IMR-90 (cell line): ENCODE measurements around the gene MRPL1. TPM values are rescaled to one million over a fixed set of nuclear protein-coding genes. Genes with fewer than 3 reads are reported as not detected.

Experiments
- ATAC-seq: fragments of 200-7000 bp; cut with Tn5 transposase; 2 replicates; pipeline ENCODE4 v1.9.1; 2020; ENCODE audit warnings: low read depth, mild to moderate bottlenecking, moderate library complexity
- BruUV-seq: library from RNA; stranded (reverse); fragments of 400-500 nt; replicated peaks from 2 replicates; lab custom pipeline; 2021; lab: Mats Ljungman, UMichigan
- CTCF ChIA-PET: fragments of 300-600 bp; formaldehyde crosslinking; extraction: SDS; loops from one replicate; lab custom pipeline; 2021; ENCODE audit warnings: antibody characterized with exemption; lab: Yijun Ruan, JAX
- POLR2A ChIA-PET: fragments of 300-600 bp; sonication (Branson Sonifier 250); formaldehyde crosslinking; loops from one replicate; lab custom pipeline; 2022; ENCODE audit warnings: antibody characterized with exemption; ENCODE audit not compliant: unreplicated experiment; lab: Charles Lee
- DNase-seq: peaks from one replicate; pipeline ENCODE4 v3.0.0; 2013
- H2AFZ ChIP-seq: replicated peaks from 2 replicates; pipeline ENCODE3; 2013; ENCODE audit warnings: low read length, mild to moderate bottlenecking; ENCODE audit not compliant: poor library complexity
- H2AK5ac ChIP-seq: 2 replicates; pipeline ENCODE4 v1.6.1; 2013; ENCODE audit warnings: low read depth, low read length, inconsistent platforms
- H2AK9ac ChIP-seq: replicated peaks from 2 replicates; pipeline ENCODE3; 2013; ENCODE audit warnings: mild to moderate bottlenecking, low read depth, low read length, moderate library complexity; ENCODE audit not compliant: poor library complexity
- H2BK120ac ChIP-seq: 2 replicates; pipeline ENCODE4 v1.6.1; 2013; ENCODE audit warnings: low read depth, low read length, inconsistent platforms
- H2BK15ac ChIP-seq: 3 replicates; pipeline ENCODE4 v1.6.1; 2013; ENCODE audit warnings: low read depth, low read length, inconsistent platforms
- H2BK20ac ChIP-seq: 2 replicates; pipeline ENCODE4 v1.6.1; 2013; ENCODE audit warnings: low read depth, mild to moderate bottlenecking, inconsistent platforms, low read length, moderate library complexity
- H2BK5ac ChIP-seq: 2 replicates; pipeline ENCODE4 v1.6.1; 2013; ENCODE audit warnings: mild to moderate bottlenecking, low read depth, low read length, inconsistent platforms; ENCODE audit not compliant: poor library complexity, severe bottlenecking
- H3K14ac ChIP-seq: replicated peaks from 2 replicates; pipeline ENCODE4 v1.6.1; 2013; ENCODE audit warnings: low read depth, low read length, inconsistent platforms
- H3K18ac ChIP-seq: 2 replicates; pipeline ENCODE4 v1.6.1; 2013; ENCODE audit warnings: low read depth, low read length, control low read depth
- H3K23ac ChIP-seq: 2 replicates; pipeline ENCODE4 v1.6.1; 2013; ENCODE audit warnings: low read depth, low read length, inconsistent platforms
- H3K27ac ChIP-seq: 2 replicates; pipeline ENCODE4 v1.5.1; 2013; ENCODE audit warnings: mild to moderate bottlenecking, control low read depth, low read length; ENCODE audit not compliant: insufficient read depth
- H3K27me3 ChIP-seq: 2 replicates; pipeline ENCODE4 v1.6.1; 2013; ENCODE audit warnings: low read length; ENCODE audit not compliant: control insufficient read depth, insufficient read depth
- H3K36me3 ChIP-seq: 2 replicates; pipeline ENCODE4 v1.6.1; 2013; ENCODE audit warnings: low read length, mixed read lengths; ENCODE audit not compliant: control insufficient read depth, insufficient read depth
- H3K4ac ChIP-seq: 2 replicates; pipeline ENCODE4 v1.6.1; 2013; ENCODE audit warnings: low read depth, low read length, inconsistent platforms
- H3K4me1 ChIP-seq: 2 replicates; pipeline ENCODE4 v1.6.1; 2013; ENCODE audit warnings: low read length, mixed read lengths; ENCODE audit not compliant: control insufficient read depth, insufficient read depth
- H3K4me2 ChIP-seq: 2 replicates; pipeline ENCODE4 v1.6.1; 2013; ENCODE audit warnings: low read depth, mild to moderate bottlenecking, control low read depth, low read length, moderate library complexity
- H3K4me3 ChIP-seq: 2 replicates; pipeline ENCODE4 v1.5.1; 2013; ENCODE audit warnings: low read depth, mild to moderate bottlenecking, control low read depth, low read length, moderate library complexity; ENCODE audit not compliant: insufficient read depth
- H3K56ac ChIP-seq: 2 replicates; pipeline ENCODE4 v1.6.1; 2013; ENCODE audit warnings: low read length, inconsistent platforms; ENCODE audit not compliant: insufficient read depth; ENCODE audit errors: extremely low read depth
- H3K79me1 ChIP-seq, 2 experiments: 2 replicates each; pipeline ENCODE4 v1.6.1; 2013; ENCODE audit warnings: low read length in 2 of 2, inconsistent platforms in 1 of 2, low read depth in 1 of 2
- H3K9ac ChIP-seq: 2 replicates; pipeline ENCODE4 v1.6.1; 2013; ENCODE audit warnings: low read depth, low read length, control low read depth
- H3K9me1 ChIP-seq: 2 replicates; pipeline ENCODE4 v1.6.1; 2013; ENCODE audit warnings: low read length, inconsistent platforms; ENCODE audit not compliant: insufficient read depth
- H3K9me3 ChIP-seq: 2 replicates; pipeline ENCODE4 v1.6.1; 2013; ENCODE audit warnings: low read length; ENCODE audit not compliant: control insufficient read depth, insufficient read depth
- H4K20me1 ChIP-seq: 2 replicates; pipeline ENCODE4 v1.6.1; 2013; ENCODE audit warnings: low read length, inconsistent platforms; ENCODE audit not compliant: insufficient read depth
- H4K5ac ChIP-seq: 2 replicates; pipeline ENCODE4 v1.6.1; 2013; ENCODE audit warnings: mild to moderate bottlenecking, low read depth, low read length, control low read depth
- H4K8ac ChIP-seq, 2 experiments: 2 replicates each; pipeline ENCODE4 v1.6.1; 2013; ENCODE audit warnings: low read depth in 2 of 2, low read length in 2 of 2, control low read depth in 1 of 2, inconsistent platforms in 1 of 2
- H4K91ac ChIP-seq: 2 replicates; pipeline ENCODE4 v1.6.1; 2013; ENCODE audit warnings: low read depth, low read length, inconsistent platforms; ENCODE audit not compliant: insufficient read depth
- BHLHE40 ChIP-seq: fragments of 150-350 bp; IDR thresholded peaks from 2 replicates; pipeline ENCODE4 v1.6.1; 2016; ENCODE audit warnings: mild to moderate bottlenecking, low read depth, low read length
- CEBPB ChIP-seq: IDR thresholded peaks from 2 replicates; pipeline ENCODE4 v1.6.1; 2012; ENCODE audit warnings: low read depth, low read length, improper control_type of control experiment
- CHD1 ChIP-seq: IDR thresholded peaks from 2 replicates; pipeline ENCODE4 v1.6.1; 2012; ENCODE audit warnings: low read depth, low read length, improper control_type of control experiment
- FOS ChIP-seq: fragments of 150-350 bp; IDR thresholded peaks from 2 replicates; pipeline ENCODE4 v1.6.1; 2016; ENCODE audit warnings: low read depth, low read length
- MAFK ChIP-seq: IDR thresholded peaks from 2 replicates; pipeline ENCODE4 v1.6.1; 2012; ENCODE audit warnings: low read depth, low read length, improper control_type of control experiment
- MAZ ChIP-seq: IDR thresholded peaks from 2 replicates; pipeline ENCODE4 v1.6.1; 2012; ENCODE audit warnings: low read depth, mild to moderate bottlenecking, low read length, improper control_type of control experiment, moderate library complexity, borderline replicate concordance
- NFE2L2 ChIP-seq: fragments of 150-350 bp; IDR thresholded peaks from 2 replicates; pipeline ENCODE4 v1.6.1; 2016; ENCODE audit warnings: low read depth, mild to moderate bottlenecking, low read length
- RCOR1 ChIP-seq: IDR thresholded peaks from 2 replicates; pipeline ENCODE4 v1.6.1; 2012; ENCODE audit warnings: mild to moderate bottlenecking, low read length, improper control_type of control experiment; ENCODE audit not compliant: insufficient replicate concordance
- RFX5 ChIP-seq: IDR thresholded peaks from 2 replicates; pipeline ENCODE4 v1.8.0; 2012; ENCODE audit warnings: low read depth, mild to moderate bottlenecking, low read length, moderate library complexity
- SMC3 ChIP-seq: fragments of 150-350 bp; IDR thresholded peaks from 2 replicates; pipeline ENCODE4 v1.6.1; 2016; ENCODE audit warnings: low read depth, mild to moderate bottlenecking, antibody characterized with exemption, low read length, moderate library complexity
- WGBS, 2 experiments: methylation state at CpG; one replicate each; pipeline versions ENCODE4 v1.1.5 to v1.1.7; 2013; ENCODE audit warnings: missing lambda C conversion rate in 2 of 2; ENCODE audit not compliant: insufficient read length in 1 of 2; ENCODE audit errors: extremely low coverage in 2 of 2; 5-methylcytosine and 5-hydroxymethylcytosine counted together
- dilution Hi-C: fragments of 300-500 bp; cut with HindIII; formaldehyde crosslinking; loops from one replicate; pipeline ENCODE4 v1.14.3; 2018; ENCODE audit warnings: low sequenced_read_pairs; ENCODE audit not compliant: unreplicated experiment
- in situ Hi-C: fragments of 300-500 bp; cut with MboI; formaldehyde crosslinking; loops from 3 replicates; pipeline ENCODE4 v1.14.3; 2019; ENCODE audit warnings: low sequenced_read_pairs, inconsistent platforms, mixed read lengths
- intact Hi-C: fragments of 100-400 bp; cut with micrococcal nuclease; formaldehyde crosslinking; loops from 2 replicates; pipeline ENCODE4 v1.10.0; 2022
- polyA plus RNA-seq, 3 experiments: library from polyadenylated mRNA; depleted of rRNA; stranded (reverse); fragments of >200 nt; gene quantifications; 2 replicates each; pipeline ENCODE4 v1.2.3, GENCODE V29; 2012; ENCODE audit warnings: low replicate concordance in 1 of 3
- total RNA-seq: library from RNA; depleted of rRNA; stranded (reverse); fragments of >200 nt; gene quantifications from 2 replicates; pipeline ENCODE4 v1.2.3, GENCODE V29; 2012
- TF ChIP-seq, protein P1 (sequence below): fragments of 150-350 bp; IDR thresholded peaks from 2 replicates; pipeline ENCODE4 v1.6.1; 2017; ENCODE audit warnings: mild to moderate bottlenecking, antibody characterized with exemption, low read length, low read depth
- TF ChIP-seq, protein P2 (sequence below): conservative IDR thresholded peaks from 2 replicates; pipeline ENCODE4 v1.5.1; 2012; ENCODE audit warnings: mild to moderate bottlenecking, low read depth, low read length, improper control_type of control experiment

Gene MRPL1
- total and polyA plus RNA-seq, 2 of the 4 experiments (the other 2 are of a cell fraction), result 13.4 to 22.5 TPM

DNA sequence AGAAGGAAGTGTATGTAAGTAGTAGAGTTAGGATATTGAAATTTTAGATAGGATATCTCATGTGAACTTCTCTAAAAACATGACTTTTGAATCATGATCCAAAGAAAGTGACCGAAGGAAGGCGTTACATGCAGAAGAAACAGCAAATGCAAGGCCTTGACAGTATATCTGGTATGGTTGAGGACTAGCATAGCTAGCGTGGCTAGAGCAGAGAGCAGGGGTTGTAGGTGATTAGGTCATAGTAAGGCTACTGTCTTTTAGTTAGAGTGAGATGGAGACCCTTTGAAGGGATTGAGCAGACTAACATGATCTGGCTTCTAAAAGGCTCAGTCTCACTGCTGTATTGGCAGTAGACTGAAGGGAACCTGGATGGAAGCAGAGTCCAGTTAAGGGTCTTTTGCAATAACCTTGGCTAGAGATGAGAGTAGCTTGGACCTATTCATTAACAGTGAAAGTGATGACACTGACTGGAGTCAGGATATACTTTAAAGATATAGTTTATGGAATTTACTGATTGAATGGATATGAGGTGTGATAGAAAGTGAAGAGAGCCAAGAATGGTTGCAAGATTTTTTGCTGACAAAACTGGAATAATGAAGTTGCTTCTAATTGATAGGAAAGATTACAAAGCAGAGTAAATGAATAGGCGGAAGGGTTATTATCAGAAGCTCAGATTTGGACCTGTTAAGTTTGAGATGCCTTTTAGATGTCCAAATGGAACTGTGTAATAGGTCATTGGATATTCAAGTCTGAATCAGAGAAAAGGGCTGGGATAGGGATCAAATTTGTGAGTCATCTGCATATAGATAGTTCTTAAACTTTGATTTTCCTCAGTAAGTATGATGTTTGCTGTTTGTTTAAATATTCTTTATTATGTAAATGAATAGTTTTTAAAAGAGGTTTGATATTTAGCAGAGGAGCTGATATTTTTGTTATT is 59.8 kb downstream of the MRPL1 start:
- H2BK120ac ChIP-seq, result peak overlapping the region; percentile 86
- H3K9me3 ChIP-seq, result 0 out of 2 replicates have a peak, but pooled peaks cover 2% of the 10 kb centered on the region
- H2AK5ac ChIP-seq, result peak overlapping the region; percentile 81
- no peaks in the 10 kb centered on the region; the same call in none of the 2 replicates for H3K9me1 ChIP-seq
- H3K23ac ChIP-seq, result peak overlapping the region; percentile 19
- H2BK15ac ChIP-seq, result peak overlapping the region; percentile 87
- intact Hi-C loops, result loop anchor here (5.0 kb wide), 1 partner anchor 60 kb away; the partner anchor contains the start of gene MRPL1
- 100% methylated on average over 1 of the region's 4 CpGs; no CpG with 5 or more reads in 1 of the 2 experiments for WGBS, 2 experiments
- H2AK9ac ChIP-seq, result no peak overlapping the region
- H3K79me1 ChIP-seq, result peaks cover 2 to 14% of the 10 kb centered on the region in 2 experiments; a peak in 1 of 4 replicates
- H4K5ac ChIP-seq, result peak overlapping the region; percentile 52; the same call in 1 of the 2 replicates
- peaks cover 14% of the 10 kb centered on the region for H3K4me1 ChIP-seq
- DNase-seq, result peak; percentile 83
- dilution Hi-C loops, result no loop called here
- H3K56ac ChIP-seq, result peak overlapping the region; percentile 42; the same call in 1 of the 2 replicates
- BruUV-seq, result no TSS peak
- no peaks in the 10 kb centered on the region; the same call in 1 of the 2 replicates for H3K36me3 ChIP-seq
- no peaks in the 10 kb centered on the region for H3K27me3 ChIP-seq
- ChIA-PET CTCF (no interaction called here), POLR2A (no interaction called here)
- peak overlapping the region; percentile 52; the same call in 1 of the 2 replicates for H3K4me2 ChIP-seq
- no peaks in the 10 kb centered on the region for H4K20me1 ChIP-seq
- H2AFZ ChIP-seq, result no peak overlapping the region
- H3K4ac ChIP-seq, result peak overlapping the region; percentile 65
- no peak overlapping the region for H3K9ac ChIP-seq
- peak overlapping the region; percentile 96 for H2BK20ac ChIP-seq
- H3K18ac ChIP-seq, result peak overlapping the region; percentile 81
- in situ Hi-C loops, result no loop called here
- peak overlapping the region; percentile 50 for H3K14ac ChIP-seq
- peak overlapping the region; percentile 89 for H2BK5ac ChIP-seq
- peak; percentile 52 for ATAC-seq
- peak overlapping the region; percentile 45 for H3K27ac ChIP-seq
- peak overlapping the region; percentile 28 to 65; a peak in 2 of 4 replicates for H4K8ac ChIP-seq
- H4K91ac ChIP-seq, result peak overlapping the region; percentile 70
- H3K4me3 ChIP-seq, result no peak overlapping the region
- no peak for TF ChIP-seq RFX5
- no peak; the same call in 1 of the 2 replicates for TF ChIP-seq CEBPB
- TF ChIP-seq, protein P1, sequence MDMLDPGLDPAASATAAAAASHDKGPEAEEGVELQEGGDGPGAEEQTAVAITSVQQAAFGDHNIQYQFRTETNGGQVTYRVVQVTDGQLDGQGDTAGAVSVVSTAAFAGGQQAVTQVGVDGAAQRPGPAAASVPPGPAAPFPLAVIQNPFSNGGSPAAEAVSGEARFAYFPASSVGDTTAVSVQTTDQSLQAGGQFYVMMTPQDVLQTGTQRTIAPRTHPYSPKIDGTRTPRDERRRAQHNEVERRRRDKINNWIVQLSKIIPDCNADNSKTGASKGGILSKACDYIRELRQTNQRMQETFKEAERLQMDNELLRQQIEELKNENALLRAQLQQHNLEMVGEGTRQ, result no peak
- TF ChIP-seq MAZ, result no peak
- no peak for TF ChIP-seq BHLHE40
- no peak for TF ChIP-seq MAFK
- TF ChIP-seq FOS, result no peak
- TF ChIP-seq RCOR1, result no peak
- no peak for TF ChIP-seq SMC3
- TF ChIP-seq NFE2L2, result no peak
- TF ChIP-seq, protein P2, sequence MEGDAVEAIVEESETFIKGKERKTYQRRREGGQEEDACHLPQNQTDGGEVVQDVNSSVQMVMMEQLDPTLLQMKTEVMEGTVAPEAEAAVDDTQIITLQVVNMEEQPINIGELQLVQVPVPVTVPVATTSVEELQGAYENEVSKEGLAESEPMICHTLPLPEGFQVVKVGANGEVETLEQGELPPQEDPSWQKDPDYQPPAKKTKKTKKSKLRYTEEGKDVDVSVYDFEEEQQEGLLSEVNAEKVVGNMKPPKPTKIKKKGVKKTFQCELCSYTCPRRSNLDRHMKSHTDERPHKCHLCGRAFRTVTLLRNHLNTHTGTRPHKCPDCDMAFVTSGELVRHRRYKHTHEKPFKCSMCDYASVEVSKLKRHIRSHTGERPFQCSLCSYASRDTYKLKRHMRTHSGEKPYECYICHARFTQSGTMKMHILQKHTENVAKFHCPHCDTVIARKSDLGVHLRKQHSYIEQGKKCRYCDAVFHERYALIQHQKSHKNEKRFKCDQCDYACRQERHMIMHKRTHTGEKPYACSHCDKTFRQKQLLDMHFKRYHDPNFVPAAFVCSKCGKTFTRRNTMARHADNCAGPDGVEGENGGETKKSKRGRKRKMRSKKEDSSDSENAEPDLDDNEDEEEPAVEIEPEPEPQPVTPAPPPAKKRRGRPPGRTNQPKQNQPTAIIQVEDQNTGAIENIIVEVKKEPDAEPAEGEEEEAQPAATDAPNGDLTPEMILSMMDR, result no peak
- TF ChIP-seq CHD1, result no peak
